Epithelial cell of esophagus (primary cell): ENCODE results near the gene ELL2.

ENCODE experiments used
- DNase-seq: peaks from one replicate; pipeline ENCODE4 v3.0.0; 2010; ENCODE audit warnings: low read depth
- H3K4me3 ChIP-seq: 2 replicates; pipeline ENCODE4 v1.5.1; 2011; ENCODE audit warnings: mild to moderate bottlenecking, low read length, control low read depth
- CTCF ChIP-seq: IDR thresholded peaks from 2 replicates; pipeline ENCODE4 v1.5.1; 2011; ENCODE audit warnings: low read depth, mild to moderate bottlenecking, low read length, control low read depth, inconsistent platforms; ENCODE audit not compliant: insufficient read depth; ENCODE audit errors: missing control alignments

The ELL2 gene

GRCh38 chr5:95879661-95880060, 82.0 kb downstream of the ELL2 start:
- no peak overlapping the region for H3K4me3 ChIP-seq
- no peak for DNase-seq
- TF ChIP-seq CTCF, result no peak

GRCh38 chr5:95878417-95879323, 83.0 kb downstream of the ELL2 start:
- H3K4me3 ChIP-seq, result no peak overlapping the region
- TF ChIP-seq CTCF, result no peak
- peak; percentile 69 for DNase-seq

GRCh38 chr5:95876782-95877181, 84.9 kb downstream of the ELL2 start:
- TF ChIP-seq CTCF, result no peak
- H3K4me3 ChIP-seq, result no peak overlapping the region

GRCh38 chr5:95874246-95874645, 87.4 kb downstream of the ELL2 start:
- no peak for DNase-seq
- no peak overlapping the region for H3K4me3 ChIP-seq
- TF ChIP-seq CTCF, result no peak

More at GRCh38 chr5:95876782-95877181, 84.9 kb downstream of the ELL2 start:
- DNase-seq, result no peak

- no peak for TF ChIP-seq CTCF
- H3K4me3 ChIP-seq, result no peak overlapping the region
- DNase-seq, result no peak
Observed at GRCh38 chr5:95873351-95873750, 88.3 kb downstream of the ELL2 start.

GRCh38 chr5:95872346-95873268, 89.0 kb downstream of the ELL2 start:
- H3K4me3 ChIP-seq, result no peak overlapping the region
- DNase-seq, result no peak
- TF ChIP-seq CTCF, result no peak
